Stimulated activated CD8-positive, alpha-beta memory T cell treated with anti-CD3 and anti-CD28 coated beads, Interleukin-4, amount 100 ng/mL, for 1 hour (primary cell): Measurements from ENCODE around the gene TFPI2.
"Not testable (repeated sequence)": the region's sequence is repeated elsewhere in the genome, so short reads cannot be mapped to it uniquely, and the experiment has no call there.

ENCODE experiments used
- DNase-seq, 2 donors: peaks; one replicate each; pipeline ENCODE4 v3.0.0-alpha.2; 2020; ENCODE audit warnings: low read depth in 2 of 2, low spot score in 1 of 2

Gene TFPI2, protein sequence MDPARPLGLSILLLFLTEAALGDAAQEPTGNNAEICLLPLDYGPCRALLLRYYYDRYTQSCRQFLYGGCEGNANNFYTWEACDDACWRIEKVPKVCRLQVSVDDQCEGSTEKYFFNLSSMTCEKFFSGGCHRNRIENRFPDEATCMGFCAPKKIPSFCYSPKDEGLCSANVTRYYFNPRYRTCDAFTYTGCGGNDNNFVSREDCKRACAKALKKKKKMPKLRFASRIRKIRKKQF

GRCh38 chr7:93890464-93891068 lies at the start of gene TFPI2:
Gene TFPI2 (minus strand): TSS chr7:93890753. CDS start chr7:93890678, 75 bp downstream.
- DNase-seq = no peak

DNA sequence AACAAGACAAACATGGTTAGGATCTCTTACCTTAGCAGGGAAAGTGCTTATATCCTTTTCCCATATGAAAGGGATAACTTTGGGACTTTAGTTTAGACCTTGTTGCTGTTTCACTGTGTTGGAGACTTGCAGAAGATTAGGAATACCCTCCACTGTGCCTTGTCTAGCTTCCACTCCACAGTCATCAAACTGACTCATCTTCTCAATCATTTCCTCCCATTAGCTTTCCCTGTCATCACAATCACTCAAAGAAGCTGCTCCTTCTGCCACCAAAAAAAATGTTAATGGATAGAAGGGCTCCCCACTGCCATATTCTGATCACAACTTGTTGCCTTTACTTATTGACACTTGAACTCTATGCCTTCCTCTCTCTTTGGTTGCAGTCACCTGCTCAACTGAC lies 47.7 kb upstream of the TFPI2 start:
- no peak for DNase-seq

- no peak for DNase-seq
Observed at GRCh38 chr7:93937818-93938217, 47.3 kb upstream of the TFPI2 start.

- no peak for DNase-seq
Observed at GRCh38 chr7:93935102-93935501, 44.5 kb upstream of the TFPI2 start.

DNA sequence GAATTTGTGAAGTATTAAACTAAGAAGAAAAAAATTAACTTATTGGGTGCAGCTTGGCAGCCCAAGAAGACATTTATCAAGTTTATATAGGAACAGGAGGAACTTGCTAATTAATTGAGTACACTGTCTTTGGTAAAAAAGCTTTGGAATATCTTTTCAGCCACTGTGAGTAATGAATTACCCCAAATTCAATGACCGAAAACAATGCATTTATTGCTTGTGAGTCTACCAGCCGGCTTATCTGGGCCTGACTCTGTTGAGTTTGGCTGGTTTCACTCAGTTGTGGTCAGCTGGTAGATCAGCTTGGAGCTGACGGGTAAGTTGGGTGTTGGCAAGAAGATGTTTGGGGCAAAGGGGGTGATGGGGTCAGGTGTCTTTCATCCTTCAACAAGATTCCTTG lies 42.6 kb upstream of the TFPI2 start:
- DNase-seq = no peak

DNA sequence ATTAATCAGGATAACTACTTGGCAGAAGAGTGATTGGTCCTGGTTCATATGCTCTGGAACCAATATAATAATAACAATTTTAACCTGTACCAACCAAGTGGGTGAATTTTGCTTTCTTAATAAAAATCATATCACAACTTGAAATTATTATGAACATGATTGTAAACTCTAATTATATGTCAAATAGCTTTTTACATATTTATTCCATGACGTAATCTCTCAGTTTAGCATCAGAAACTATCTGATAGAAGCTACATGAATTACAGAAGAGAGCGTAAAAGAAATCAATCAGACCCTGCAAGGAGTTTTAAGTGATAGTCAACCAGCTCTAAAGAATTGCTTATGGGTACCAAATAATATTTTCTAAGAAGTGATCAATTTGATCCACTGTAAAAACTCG lies 41.1 kb upstream of the TFPI2 start:
- DNase-seq = no peak

DNA sequence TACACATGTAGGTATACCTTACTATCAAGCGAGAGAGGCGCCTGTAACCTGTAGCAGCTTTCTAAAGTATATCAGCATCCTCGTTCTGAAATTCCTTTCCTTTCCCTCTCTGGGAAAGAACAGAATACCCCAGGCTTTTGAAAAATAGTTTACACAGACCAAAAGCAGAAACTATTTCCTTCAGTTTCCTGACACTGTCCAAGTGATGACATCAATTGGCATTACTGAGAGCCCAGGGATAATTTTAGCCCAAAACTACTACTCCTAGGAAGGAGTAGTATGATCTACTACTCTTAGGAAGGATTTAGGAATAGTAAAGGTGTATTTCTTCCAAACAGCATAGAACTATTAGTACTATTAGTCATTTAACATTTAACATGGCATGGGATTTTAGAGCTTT lies 37.0 kb upstream of the TFPI2 start:
- DNase-seq = no peak

- DNase-seq = no peak
Observed at GRCh38 chr7:93926800-93927199, 36.2 kb upstream of the TFPI2 start.

DNA sequence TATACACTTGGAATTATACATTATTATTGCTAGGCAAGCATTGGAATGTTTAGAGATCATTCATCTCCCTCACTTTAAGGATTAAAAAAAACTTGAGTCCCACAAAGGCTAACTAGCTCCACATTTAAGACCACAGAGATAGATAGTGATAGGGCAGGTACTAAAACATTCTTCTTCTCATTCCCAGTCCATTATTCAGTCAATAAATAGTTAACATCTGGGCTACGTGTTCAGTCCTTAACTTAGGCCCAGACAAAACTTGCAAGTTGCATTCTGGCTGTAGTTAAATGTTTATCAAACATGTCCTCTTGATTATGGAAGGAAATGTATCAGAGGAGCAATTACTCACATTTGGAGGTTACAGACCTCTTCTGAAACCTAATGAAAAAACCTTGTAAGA lies 33.4 kb upstream of the TFPI2 start:
- no peak for DNase-seq

GRCh38 chr7:93923296-93923695 lies 32.7 kb upstream of the TFPI2 start:
- no peak for DNase-seq

GRCh38 chr7:93921607-93922566 lies 31.3 kb upstream of the TFPI2 start, which contains the start of gene GNG11:
Gene GNG11 (plus strand): TSS chr7:93921735. CDS start chr7:93922138, 403 bp downstream.
- no peak for DNase-seq

GRCh38 chr7:93921186-93921585 lies 30.6 kb upstream of the TFPI2 start:
- DNase-seq = no peak

GRCh38 chr7:93920496-93921182 lies 30.1 kb upstream of the TFPI2 start:
- DNase-seq = no peak

DNA sequence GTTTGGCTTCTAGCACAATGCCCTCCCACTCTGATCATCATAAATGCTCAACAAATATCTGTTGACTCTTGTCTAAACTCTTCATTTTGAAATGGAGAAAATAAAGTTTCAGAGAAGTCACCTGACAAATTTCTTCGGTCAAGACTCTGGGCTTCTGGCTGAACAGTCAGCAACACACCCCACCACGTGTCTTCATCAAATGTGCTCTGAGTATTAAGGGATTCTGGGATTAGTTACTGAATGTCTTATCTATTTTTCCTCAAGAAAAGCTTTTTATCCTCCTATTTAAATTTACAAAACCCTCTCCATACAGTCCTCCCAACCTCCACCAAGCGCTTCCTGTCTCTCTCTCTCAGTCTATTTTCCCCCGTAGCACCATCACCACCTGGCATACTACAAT lies 25.8 kb upstream of the TFPI2 start:
- DNase-seq = not testable (repeated sequence)

- not testable (repeated sequence) for DNase-seq
Observed at GRCh38 chr7:93915888-93916287, 25.3 kb upstream of the TFPI2 start.

DNA sequence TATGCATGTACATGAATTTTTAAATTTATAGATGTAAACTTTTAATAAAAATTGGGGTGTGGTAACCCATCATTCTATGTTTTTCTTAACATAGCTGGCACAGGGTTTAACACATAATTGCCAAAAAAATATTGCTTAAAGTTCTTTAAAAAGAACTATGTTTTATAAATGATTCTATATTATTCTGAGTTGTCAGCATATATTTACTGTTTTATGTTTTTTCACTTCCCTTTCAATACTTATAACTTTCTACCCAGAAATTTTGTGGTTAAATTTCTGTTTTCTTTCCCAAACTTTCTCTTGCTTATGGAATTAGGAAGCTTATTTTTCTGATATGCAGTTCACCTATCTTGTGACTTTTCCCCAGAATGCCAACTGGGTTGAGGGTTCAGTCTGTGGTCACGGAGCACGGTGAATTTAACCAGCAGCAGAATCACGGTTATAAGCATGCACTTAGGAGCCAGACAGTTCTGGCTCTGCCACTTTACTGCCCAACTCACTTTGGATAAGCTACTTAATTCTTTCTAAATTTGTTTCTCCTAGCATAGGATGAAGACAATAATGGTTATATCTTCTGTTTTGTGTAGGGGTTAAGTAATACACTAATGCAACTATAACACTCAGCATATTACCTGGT lies 24.8 kb upstream of the TFPI2 start:
- not testable (repeated sequence) for DNase-seq

DNA sequence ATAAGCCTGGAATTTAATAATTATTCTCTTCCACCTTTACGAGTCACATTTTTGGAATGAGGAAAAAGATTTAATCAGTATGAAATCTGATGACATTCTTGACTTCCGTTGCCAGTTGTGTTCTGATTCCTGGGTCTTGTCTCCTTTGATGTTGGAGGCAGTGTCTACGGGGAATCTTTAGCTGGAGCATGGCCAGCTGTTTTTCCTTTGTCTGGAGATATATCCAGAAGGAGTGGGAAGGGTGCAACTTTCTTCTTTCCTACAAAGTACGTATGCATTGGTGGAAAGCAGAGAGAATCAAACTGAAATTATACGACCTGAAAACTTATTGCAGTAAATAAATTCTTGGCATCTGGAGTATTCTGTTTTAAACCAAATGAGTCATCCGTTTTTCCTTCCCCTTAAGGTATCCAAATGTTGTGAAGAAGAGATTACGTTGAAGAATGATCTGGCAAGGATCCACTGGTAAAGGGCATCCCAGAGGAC lies 24.1 kb upstream of the TFPI2 start:
- no peak for DNase-seq

GRCh38 chr7:93913197-93913596 lies 22.6 kb upstream of the TFPI2 start:
- DNase-seq = no peak

- not testable (repeated sequence) for DNase-seq
Observed at GRCh38 chr7:93911661-93912060, 21.1 kb upstream of the TFPI2 start.

GRCh38 chr7:93911242-93911641 lies 20.7 kb upstream of the TFPI2 start:
- not testable (repeated sequence) for DNase-seq
